IPS-15b (cell line): ENCODE data around the gene SCAANT1.

Experiments used
- H3K27me3 ChIP-seq: one replicate; pipeline ENCODE4 v1.6.1; 2013; ENCODE audit warnings: low read length; ENCODE audit not compliant: control insufficient read depth, insufficient read depth
- H3K36me3 ChIP-seq: one replicate; pipeline ENCODE4 v1.6.1; 2013; ENCODE audit warnings: low read length; ENCODE audit not compliant: control insufficient read depth, insufficient read depth
- H3K4me1 ChIP-seq: one replicate; pipeline ENCODE4 v1.6.1; 2013; ENCODE audit warnings: mild to moderate bottlenecking, low read length; ENCODE audit not compliant: control insufficient read depth, insufficient read depth
- H3K4me3 ChIP-seq: one replicate; pipeline ENCODE4 v1.5.1; 2013; ENCODE audit warnings: low read depth, low read length
- H3K9ac ChIP-seq: one replicate; pipeline ENCODE4 v1.6.1; 2013; ENCODE audit warnings: low read depth, mild to moderate bottlenecking, low read length
- H3K9me3 ChIP-seq: one replicate; pipeline ENCODE4 v1.6.1; 2013; ENCODE audit warnings: mild to moderate bottlenecking, low read length; ENCODE audit not compliant: control insufficient read depth, insufficient read depth

Gene SCAANT1

GRCh38 chr3:63886858-63887257, 25.3 kb downstream of the SCAANT1 start:
- H3K4me3 ChIP-seq: no peak overlapping the region
- no peaks in the 10 kb centered on the region for H3K9me3 ChIP-seq
- H3K4me1 ChIP-seq: peaks cover 5% of the 10 kb centered on the region
- no peaks in the 10 kb centered on the region for H3K36me3 ChIP-seq
- H3K27me3 ChIP-seq: no peaks in the 10 kb centered on the region
- H3K9ac ChIP-seq: no peak overlapping the region

GRCh38 chr3:63880653-63881052, 31.5 kb downstream of the SCAANT1 start:
- H3K9me3 ChIP-seq: no peaks in the 10 kb centered on the region

GRCh38 chr3:63878394-63879060, 33.7 kb downstream of the SCAANT1 start:
- Histone ChIP-seq H3K4me1 (peaks cover 4% of the 10 kb centered on the region), H3K4me3 (no peak overlapping the region), H3K36me3 (no peaks in the 10 kb centered on the region), H3K9me3 (no peaks in the 10 kb centered on the region), H3K9ac (no peak overlapping the region), H3K27me3 (no peaks in the 10 kb centered on the region)

More at GRCh38 chr3:63880653-63881052, 31.5 kb downstream of the SCAANT1 start:
- H3K4me3 ChIP-seq: no peak overlapping the region
- H3K9ac ChIP-seq: no peak overlapping the region
- peaks cover 4% of the 10 kb centered on the region for H3K4me1 ChIP-seq
- H3K27me3 ChIP-seq: no peaks in the 10 kb centered on the region
- H3K36me3 ChIP-seq: no peaks in the 10 kb centered on the region

GRCh38 chr3:63877737-63878393, 34.3 kb downstream of the SCAANT1 start:
- H3K4me3 ChIP-seq: no peak overlapping the region
- H3K9me3 ChIP-seq: no peaks in the 10 kb centered on the region
- peaks cover 4% of the 10 kb centered on the region for H3K4me1 ChIP-seq
- peak overlapping the region; percentile 28 for H3K9ac ChIP-seq
- no peaks in the 10 kb centered on the region for H3K27me3 ChIP-seq
- no peaks in the 10 kb centered on the region for H3K36me3 ChIP-seq

- Histone ChIP-seq H3K9me3 (no peaks in the 10 kb centered on the region), H3K4me3 (no peak overlapping the region), H3K27me3 (no peaks in the 10 kb centered on the region), H3K36me3 (no peaks in the 10 kb centered on the region), H3K9ac (no peak overlapping the region), H3K4me1 (peaks cover 4% of the 10 kb centered on the region)
These were observed 35.9 kb downstream of the SCAANT1 start for GRCh38 chr3:63876260-63876659.

GRCh38 chr3:63875510-63875909, 36.7 kb downstream of the SCAANT1 start:
- peak overlapping the region; percentile 10 for H3K9ac ChIP-seq
- no peak overlapping the region for H3K4me3 ChIP-seq
- no peaks in the 10 kb centered on the region for H3K27me3 ChIP-seq
- peaks cover 8% of the 10 kb centered on the region for H3K4me1 ChIP-seq
- H3K36me3 ChIP-seq: no peaks in the 10 kb centered on the region
- H3K9me3 ChIP-seq: no peaks in the 10 kb centered on the region

- Histone ChIP-seq H3K36me3 (no peaks in the 10 kb centered on the region), H3K9ac (no peak overlapping the region)
These were observed 37.4 kb downstream of the SCAANT1 start for GRCh38 chr3:63874769-63875168.

DNA sequence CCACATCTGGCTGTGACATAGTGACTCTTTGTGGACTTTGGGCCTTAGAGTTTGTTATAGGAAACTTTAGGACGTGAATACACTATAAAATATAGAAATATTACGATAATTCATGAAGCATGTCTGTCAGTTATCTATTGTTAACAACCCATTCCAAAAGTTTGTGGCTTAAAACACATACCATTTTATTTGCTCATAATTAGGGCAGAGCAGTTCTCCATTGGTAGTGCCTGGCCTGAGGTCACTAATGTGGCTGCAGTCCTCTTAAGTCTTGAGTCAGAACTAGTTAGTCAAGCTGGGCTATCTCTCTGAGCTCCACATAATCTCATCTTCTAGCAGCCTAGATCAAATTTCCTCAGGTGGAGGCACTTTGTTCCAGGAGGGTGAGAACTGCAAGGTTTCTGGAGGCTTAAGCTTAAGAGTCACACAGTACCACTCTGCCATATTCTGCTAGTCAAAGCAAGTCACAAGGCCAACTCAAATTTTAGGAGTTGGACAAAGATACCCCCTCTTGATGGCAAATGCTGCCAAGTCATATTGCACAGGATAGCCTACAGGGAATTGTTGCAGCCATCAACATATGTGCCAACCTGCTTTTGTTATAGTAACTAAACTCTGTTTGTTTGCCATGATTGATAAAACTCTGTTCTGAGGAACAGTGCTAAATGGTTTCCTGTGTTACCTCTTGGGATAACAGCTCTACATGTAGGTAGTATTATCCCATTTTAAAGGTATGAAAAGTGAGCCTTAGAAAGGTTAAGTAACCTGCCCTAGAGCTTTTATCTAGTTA, 39.9 kb downstream of the SCAANT1 start:
- H3K4me3 ChIP-seq: no peak overlapping the region
- H3K27me3 ChIP-seq: no peaks in the 10 kb centered on the region
- peaks cover 3% of the 10 kb centered on the region for H3K4me1 ChIP-seq

More at GRCh38 chr3:63874769-63875168, 37.4 kb downstream of the SCAANT1 start:
- peaks cover 8% of the 10 kb centered on the region for H3K4me1 ChIP-seq
- no peak overlapping the region for H3K4me3 ChIP-seq
- no peaks in the 10 kb centered on the region for H3K9me3 ChIP-seq
- H3K27me3 ChIP-seq: no peaks in the 10 kb centered on the region

DNA sequence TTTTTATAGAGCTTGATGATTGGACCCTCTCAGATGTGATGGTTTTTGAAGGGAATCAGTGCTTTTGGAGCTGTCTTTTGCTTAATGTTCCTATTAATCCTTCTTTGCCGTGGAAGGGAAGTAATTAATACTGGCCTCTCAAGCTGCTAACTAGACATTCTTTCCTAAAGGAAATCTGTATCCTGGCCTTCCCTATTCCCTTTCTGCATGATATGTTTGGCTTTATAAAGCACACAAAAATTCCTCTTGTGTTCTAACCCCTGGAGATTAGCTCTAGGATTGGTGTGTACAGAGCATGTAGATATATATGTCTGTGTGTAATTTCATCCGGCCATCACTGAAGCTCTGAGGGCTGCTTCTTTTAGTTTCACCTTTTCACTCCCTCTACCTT, 41.6 kb downstream of the SCAANT1 start:
- H3K4me1 ChIP-seq: peaks cover 3% of the 10 kb centered on the region
- no peak overlapping the region for H3K9ac ChIP-seq
- H3K4me3 ChIP-seq: no peak overlapping the region
- H3K27me3 ChIP-seq: no peaks in the 10 kb centered on the region
- H3K9me3 ChIP-seq: no peaks in the 10 kb centered on the region
- H3K36me3 ChIP-seq: no peaks in the 10 kb centered on the region

More for the DNA sequence above, 39.9 kb downstream of the SCAANT1 start:
- Histone ChIP-seq H3K9ac (no peak overlapping the region), H3K36me3 (no peaks in the 10 kb centered on the region), H3K9me3 (no peaks in the 10 kb centered on the region)

DNA sequence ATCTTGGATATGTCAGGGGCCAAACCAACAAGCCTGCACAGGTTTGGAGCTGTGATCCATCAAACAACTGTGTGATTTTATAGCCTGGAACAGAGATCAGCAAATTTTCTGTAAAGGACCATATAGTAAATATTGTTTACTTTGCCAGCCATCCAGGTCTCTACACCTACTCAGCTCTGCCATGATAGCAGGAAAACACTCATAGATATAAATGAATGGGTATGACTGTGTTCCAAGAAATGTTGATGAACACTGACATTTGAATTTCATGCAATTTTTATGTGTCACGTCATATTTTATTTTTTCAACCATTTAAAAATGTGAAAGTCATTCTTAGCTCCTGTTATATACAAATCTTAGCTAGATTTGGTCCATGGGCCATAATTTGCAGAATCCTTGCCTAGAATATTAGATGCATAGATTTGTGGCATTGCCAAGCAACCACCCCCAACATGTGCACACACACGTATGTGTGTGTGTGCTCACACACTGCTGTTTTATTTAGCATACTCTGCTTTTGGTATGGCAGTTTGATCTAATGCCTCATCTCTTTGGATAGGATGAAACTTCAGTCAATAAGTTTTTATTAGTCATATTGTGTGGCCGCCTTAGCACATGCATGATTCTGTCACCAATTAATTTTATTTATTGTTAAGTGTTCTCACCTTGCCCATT, 42.1 kb downstream of the SCAANT1 start:
- no peak overlapping the region for H3K9ac ChIP-seq
- no peaks in the 10 kb centered on the region for H3K27me3 ChIP-seq
- H3K4me1 ChIP-seq: peaks cover 3% of the 10 kb centered on the region
- H3K36me3 ChIP-seq: no peaks in the 10 kb centered on the region
- no peaks in the 10 kb centered on the region for H3K9me3 ChIP-seq
- H3K4me3 ChIP-seq: no peak overlapping the region

- H3K36me3 ChIP-seq: no peaks in the 10 kb centered on the region
- H3K4me1 ChIP-seq: peaks cover 3% of the 10 kb centered on the region
- no peaks in the 10 kb centered on the region for H3K9me3 ChIP-seq
- H3K9ac ChIP-seq: no peak overlapping the region
- no peak overlapping the region for H3K4me3 ChIP-seq
- no peaks in the 10 kb centered on the region for H3K27me3 ChIP-seq
These were observed 45.0 kb downstream of the SCAANT1 start for GRCh38 chr3:63867225-63867624.
